BLaER1 treated with 17β-estradiol and CSF1 and Interleukin-3, amounts not matched to agents 10 nM and 100 nM (cell line): ENCODE results near the gene BUB3.
A peak's percentile ranks its signal among the peaks of the same experiment; 100 is the strongest.

ENCODE experiments used
- H3K27ac ChIP-seq, 11 experiments: shearing (Covaris generic); formaldehyde crosslinking; 2 replicates each; pipeline ENCODE4 v1.8.1; 2022
- H3K27me3 ChIP-seq, 11 experiments: shearing (Covaris generic); formaldehyde crosslinking; 2 replicates each; pipeline ENCODE4 v1.8.1; 2022
- H3K36me3 ChIP-seq, 11 experiments: shearing (Covaris generic); formaldehyde crosslinking; 2 replicates each; pipeline ENCODE4 v1.8.1; 2022
- H3K4me1 ChIP-seq, 10 experiments: shearing (Covaris generic); formaldehyde crosslinking; 2 replicates each; pipeline ENCODE4 v1.8.1; 2022
- H3K4me2 ChIP-seq, 11 experiments: shearing (Covaris generic); formaldehyde crosslinking; 2 replicates each; pipeline ENCODE4 v1.8.1; 2022
- H3K4me3 ChIP-seq, 10 experiments: shearing (Covaris generic); formaldehyde crosslinking; 2 replicates each; pipeline ENCODE4 v1.8.1; 2022
- H3K9ac ChIP-seq, 11 experiments: shearing (Covaris generic); formaldehyde crosslinking; 2 replicates each; pipeline ENCODE4 v1.8.1; 2022
- H3K9me3 ChIP-seq, 11 experiments: shearing (Covaris generic); formaldehyde crosslinking; replicated peaks in 1 of 11; 2 replicates each; pipeline ENCODE4 v1.8.1; 2022
- H4K20me1 ChIP-seq, 11 experiments: shearing (Covaris generic); formaldehyde crosslinking; 2 replicates each; pipeline ENCODE4 v1.8.1; 2022
- Cebpa-rat ChIP-seq, 11 experiments: shearing (Covaris generic); IDR thresholded peaks; 2 replicates each; pipeline ENCODE4 v1.8.1; 2022

Gene BUB3

DNA sequence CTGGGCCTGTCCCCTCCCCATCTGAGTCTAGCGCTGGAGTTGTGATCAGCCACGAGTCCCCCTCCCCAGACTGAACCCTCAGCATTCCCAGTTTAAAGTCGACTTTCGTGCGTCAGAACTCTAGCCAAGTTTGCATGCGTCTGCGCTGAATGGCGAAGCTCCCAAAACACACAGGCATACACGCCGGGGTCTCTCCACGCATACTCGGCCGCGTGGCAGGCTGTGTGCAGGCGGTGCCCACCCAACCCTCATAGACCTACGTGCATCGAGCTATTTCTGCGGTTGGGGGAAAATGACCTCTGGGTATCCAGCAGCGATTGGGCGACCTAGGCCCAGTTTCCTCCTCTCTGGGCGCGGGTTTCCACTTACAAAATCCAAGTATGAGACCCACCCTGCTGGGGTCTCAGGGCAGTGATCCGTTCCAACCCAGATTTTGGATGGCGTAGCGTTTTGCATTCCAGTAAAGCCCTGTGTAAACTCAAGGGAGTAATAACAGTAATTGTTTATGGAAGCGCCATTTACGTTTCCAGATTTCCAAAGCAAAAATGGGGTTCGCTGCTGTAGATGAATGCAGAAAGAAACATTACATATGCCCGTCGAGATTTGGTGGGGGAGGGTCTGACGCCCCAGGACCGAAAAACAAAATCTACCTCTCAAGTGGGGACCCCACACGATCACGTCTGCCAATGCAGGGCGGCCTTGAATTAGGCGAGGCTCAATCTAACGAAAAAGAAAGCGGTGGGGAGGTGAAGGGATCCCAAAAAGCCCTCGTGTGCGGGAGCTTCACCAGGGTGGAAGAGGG lies 20.5 kb upstream of the BUB3 start:
- Histone ChIP-seq H3K9ac (no peak overlapping the region), H3K9me3 (peaks cover 2 to 26% (median 13%) of the 10 kb centered on the region in 11 experiments; a peak in 19 of 22 replicates), H3K4me2 (peak overlapping the region; percentile 79 to 99 (median 94)), H3K27me3 (peaks cover 79 to 87% (median 83%) of the 10 kb centered on the region in 11 experiments), H3K36me3 (no peaks in the 10 kb centered on the region), H3K4me1 (peaks cover 24 to 51% (median 41%) of the 10 kb centered on the region in 10 experiments), H3K27ac (no peak overlapping the region), H4K20me1 (peaks cover 0 to 58% (median 36%) of the 10 kb centered on the region in 11 experiments; a peak in 19 of 22 replicates), H3K4me3 (peak overlapping the region in 9 of 10 experiments; percentile 40 to 61 (median 53); a peak in 17 of 20 replicates)
- TF ChIP-seq Cebpa-rat (IDR thresholded peaks at IDR 0.05), result no peak

DNA sequence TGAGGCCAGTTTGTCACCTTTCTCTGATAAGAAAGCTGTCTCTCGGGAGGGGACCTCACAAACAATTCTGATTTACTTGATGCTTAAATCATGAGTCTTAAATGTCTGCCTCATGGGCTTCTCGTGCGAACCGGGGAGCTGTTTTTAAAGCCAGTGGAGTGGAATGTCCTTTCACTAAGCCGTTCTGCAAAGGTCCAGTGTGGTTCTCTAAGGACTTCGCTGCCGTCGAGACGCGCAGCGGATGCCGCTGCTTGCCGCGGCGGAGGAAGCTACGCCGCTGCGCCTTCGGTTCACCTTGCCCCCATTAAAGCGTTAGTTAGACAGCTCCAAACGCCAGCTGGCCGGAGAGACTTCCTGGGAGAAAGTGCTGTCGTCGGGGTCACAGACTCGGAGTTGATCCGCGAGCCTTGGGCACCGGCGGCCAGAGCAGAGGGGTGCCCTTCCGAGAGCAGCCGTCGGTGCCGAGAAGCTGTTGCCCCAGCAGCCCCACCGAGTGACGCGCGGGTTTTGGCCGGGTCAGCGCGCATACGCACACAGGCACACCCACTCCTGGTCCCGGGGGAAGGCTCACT lies 19.8 kb upstream of the BUB3 start:
- Histone ChIP-seq H3K9ac (no peak overlapping the region), H3K4me1 (peaks cover 24 to 51% (median 41%) of the 10 kb centered on the region in 10 experiments), H3K36me3 (no peaks in the 10 kb centered on the region), H3K4me3 (peak overlapping the region in 8 of 10 experiments; percentile 51 to 72 (median 59); a peak in 8 of 20 replicates), H3K27ac (no peak overlapping the region), H3K4me2 (peak overlapping the region; percentile 78 to 95 (median 87); a peak in 17 of 22 replicates), H4K20me1 (peaks cover 0 to 65% (median 43%) of the 10 kb centered on the region in 11 experiments; a peak in 19 of 22 replicates), H3K27me3 (peaks cover 86 to 94% (median 89%) of the 10 kb centered on the region in 11 experiments), H3K9me3 (peaks cover 0 to 24% (median 12%) of the 10 kb centered on the region in 11 experiments; a peak in 17 of 22 replicates)
- TF ChIP-seq Cebpa-rat (IDR thresholded peaks at IDR 0.05), result no peak

DNA sequence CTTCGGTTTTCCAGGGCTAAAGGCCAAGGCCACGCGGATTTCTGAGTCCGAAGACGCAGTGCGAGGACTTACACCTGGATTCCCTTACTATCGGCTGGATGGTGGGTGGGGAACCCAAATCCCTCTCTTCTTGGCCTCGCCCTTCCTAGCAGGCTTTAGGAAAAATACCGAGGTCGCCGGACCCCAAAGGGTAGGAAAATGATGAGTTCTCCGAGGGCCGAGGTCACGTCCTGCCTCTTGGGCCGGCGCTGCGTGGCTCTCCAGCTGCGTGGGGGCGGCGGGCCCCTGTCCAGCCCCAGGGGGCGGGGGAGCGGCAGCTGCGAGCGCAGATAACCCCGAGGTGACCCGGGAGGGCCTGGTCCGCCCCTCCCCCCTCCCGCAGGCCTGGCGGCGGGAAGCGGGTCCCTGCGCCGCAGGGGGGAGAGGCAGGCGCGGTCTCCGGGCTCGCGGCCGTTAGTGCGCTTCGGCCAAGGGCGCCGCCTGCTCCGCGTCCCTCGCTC lies 19.2 kb upstream of the BUB3 start:
- Histone ChIP-seq H3K9ac (peak overlapping the region in 4 of 11 experiments; percentile 19 to 53 (median 42); a peak in 5 of 22 replicates), H3K27me3 (peaks cover 91 to 99% (median 95%) of the 10 kb centered on the region in 11 experiments), H3K27ac (no peak overlapping the region), H3K36me3 (no peaks in the 10 kb centered on the region), H3K4me1 (peaks cover 24 to 53% (median 43%) of the 10 kb centered on the region in 10 experiments), H4K20me1 (peaks cover 0 to 70% (median 48%) of the 10 kb centered on the region in 11 experiments; a peak in 19 of 22 replicates), H3K4me2 (peak overlapping the region; percentile 78 to 95 (median 87)), H3K9me3 (peaks cover 0 to 24% (median 12%) of the 10 kb centered on the region in 11 experiments; a peak in 17 of 22 replicates), H3K4me3 (peak overlapping the region; percentile 51 to 72 (median 57))
- TF ChIP-seq Cebpa-rat (IDR thresholded peaks at IDR 0.05), result no peak

DNA sequence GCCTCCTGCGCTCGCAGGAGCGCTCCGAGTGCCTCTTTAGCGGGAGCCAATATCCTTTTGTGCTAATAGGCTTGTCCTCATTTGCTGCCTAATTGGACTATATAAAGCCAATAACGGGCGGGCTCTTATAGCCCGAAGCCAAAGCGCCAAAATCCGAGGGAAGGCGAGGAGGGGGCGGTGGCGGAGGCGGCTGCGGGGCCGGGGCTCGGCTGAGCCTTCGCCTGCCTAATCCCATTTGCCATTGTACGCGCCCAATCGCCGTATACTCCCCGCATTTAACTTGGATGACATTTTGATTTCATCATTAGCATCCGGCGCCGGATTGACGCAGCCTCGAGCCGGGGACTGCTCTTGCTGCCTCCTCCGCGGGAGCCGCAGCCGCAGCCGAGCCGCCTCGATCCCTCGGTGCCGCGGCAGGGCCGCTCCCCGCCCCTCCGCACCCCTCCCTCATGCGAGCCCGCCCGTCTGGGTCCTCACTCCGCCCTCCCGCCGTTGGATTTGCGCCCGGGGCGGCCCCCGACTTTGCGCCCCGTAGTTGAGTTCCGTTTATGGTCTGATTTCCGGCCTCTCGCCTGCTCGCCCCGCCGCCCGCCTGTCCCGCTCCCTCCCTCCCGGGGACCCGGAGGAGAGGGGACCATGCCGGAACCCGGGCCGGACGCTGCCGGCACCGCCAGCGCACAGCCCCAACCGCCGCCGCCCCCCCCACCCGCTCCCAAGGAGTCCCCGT lies 18.6 kb upstream of the BUB3 start, which contains the start of gene HMX3:
Gene HMX3 (plus strand): TSS at position 556 of the 727 bp plus-strand sequence. CDS start 81 bp downstream, at position 637.
- peak within 1 kb of the TSS in 8 of 11 experiments; percentile 13 to 53 (median 36); a peak in 10 of 22 replicates for H3K9ac ChIP-seq
- H4K20me1 ChIP-seq, result peaks cover 0 to 76% (median 54%) of the 10 kb centered on the region in 11 experiments; a peak in 19 of 22 replicates

DNA sequence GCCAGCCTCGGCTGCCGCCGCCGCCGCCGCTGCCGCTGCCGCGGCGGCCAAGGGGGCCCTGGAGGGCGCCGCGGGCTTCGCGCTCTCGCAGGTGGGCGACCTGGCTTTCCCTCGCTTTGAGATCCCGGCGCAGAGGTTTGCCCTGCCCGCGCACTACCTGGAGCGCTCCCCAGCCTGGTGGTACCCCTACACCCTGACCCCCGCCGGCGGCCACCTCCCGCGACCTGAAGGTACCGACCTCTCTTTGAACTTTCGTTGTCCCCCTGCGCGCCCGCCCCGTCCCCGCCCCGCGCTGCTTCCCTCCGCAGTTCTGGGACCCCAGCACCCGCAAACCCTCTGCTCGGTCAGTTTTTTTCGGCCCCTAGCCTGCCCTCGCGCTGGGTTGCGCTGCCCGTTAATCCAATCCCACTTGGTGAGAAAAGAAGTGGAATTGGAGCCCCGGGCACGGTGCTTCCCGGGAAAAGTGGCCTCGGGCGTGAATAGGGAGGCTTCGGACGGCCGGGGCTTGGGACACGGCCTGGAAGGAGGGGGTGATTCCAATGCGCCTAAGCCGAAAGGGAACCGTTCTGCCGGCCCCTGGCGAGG lies 17.9 kb upstream of the BUB3 start:
- H3K9me3 ChIP-seq, result peaks cover 0 to 24% (median 12%) of the 10 kb centered on the region in 11 experiments; a peak in 17 of 22 replicates
- no peaks in the 10 kb centered on the region for H3K36me3 ChIP-seq
- H4K20me1 ChIP-seq, result peaks cover 0 to 84% (median 56%) of the 10 kb centered on the region in 11 experiments; a peak in 19 of 22 replicates
- peaks cover 26 to 58% (median 48%) of the 10 kb centered on the region in 10 experiments for H3K4me1 ChIP-seq
- H3K4me2 ChIP-seq, result peak overlapping the region; percentile 78 to 95 (median 87)
- H3K4me3 ChIP-seq, result peak overlapping the region; percentile 51 to 72 (median 57); a peak in 16 of 20 replicates
- H3K27ac ChIP-seq, result no peak overlapping the region
- no peak for TF ChIP-seq Cebpa-rat (IDR thresholded peaks at IDR 0.05)
- H3K9ac ChIP-seq, result peak overlapping the region in 1 of 11 experiments; percentile 46; a peak in 1 of 22 replicates
- peaks cover 100% of the 10 kb centered on the region in 11 experiments for H3K27me3 ChIP-seq

More for the DNA sequence above, 18.6 kb upstream of the BUB3 start, which contains the start of gene HMX3:
- no peak for TF ChIP-seq Cebpa-rat (IDR thresholded peaks at IDR 0.05)
- Histone ChIP-seq H3K4me1 (peaks cover 26 to 58% (median 48%) of the 10 kb centered on the region in 10 experiments), H3K27me3 (peaks cover 97 to 100% (median 100%) of the 10 kb centered on the region in 11 experiments), H3K27ac (no peak within 1 kb of the TSS), H3K4me3 (peak within 1 kb of the TSS; percentile 51 to 72 (median 57)), H3K4me2 (peak within 1 kb of the TSS; percentile 78 to 95 (median 87)), H3K9me3 (peaks cover 0 to 24% (median 12%) of the 10 kb centered on the region in 11 experiments; a peak in 17 of 22 replicates), H3K36me3 (no peaks in the 10 kb centered on the region)

- Histone ChIP-seq H4K20me1 (peaks cover 0 to 91% (median 56%) of the 10 kb centered on the region in 11 experiments; a peak in 19 of 22 replicates), H3K9ac (no peak overlapping the region), H3K4me3 (peak overlapping the region in 7 of 10 experiments; percentile 6 to 72 (median 13); a peak in 5 of 20 replicates), H3K36me3 (no peaks in the 10 kb centered on the region), H3K9me3 (peaks cover 0 to 24% (median 12%) of the 10 kb centered on the region in 11 experiments; a peak in 17 of 22 replicates), H3K4me1 (peaks cover 26 to 58% (median 48%) of the 10 kb centered on the region in 10 experiments), H3K4me2 (peak overlapping the region; percentile 78 to 95 (median 87); a peak in 12 of 22 replicates), H3K27me3 (peaks cover 100% of the 10 kb centered on the region in 11 experiments), H3K27ac (no peak overlapping the region)
- no peak for TF ChIP-seq Cebpa-rat (IDR thresholded peaks at IDR 0.05)
Observed at GRCh38 chr10:123136806-123137642, 17.2 kb upstream of the BUB3 start.

DNA sequence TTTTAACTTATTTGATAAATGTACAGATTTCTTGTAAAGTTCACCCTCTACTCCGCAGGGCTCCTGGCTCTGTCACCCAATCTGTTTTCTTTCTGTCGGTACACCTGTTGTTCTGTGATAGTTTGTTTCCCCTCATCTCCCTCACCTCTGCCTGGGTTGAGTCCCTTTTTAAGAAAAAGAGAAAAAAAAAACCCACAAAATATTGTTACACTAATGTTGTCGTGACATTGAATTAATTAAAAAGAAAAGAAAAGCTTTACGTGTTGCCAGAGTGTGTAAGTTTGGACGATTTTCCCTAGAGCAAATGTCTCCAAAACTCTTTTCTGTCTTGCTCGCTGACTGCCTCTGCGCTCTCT lies 15.1 kb upstream of the BUB3 start:
- H3K9me3 ChIP-seq, result peaks cover 0 to 39% (median 23%) of the 10 kb centered on the region in 11 experiments; a peak in 17 of 22 replicates
- no peak for TF ChIP-seq Cebpa-rat (IDR thresholded peaks at IDR 0.05)
- H4K20me1 ChIP-seq, result peaks cover 0 to 99% (median 64%) of the 10 kb centered on the region in 11 experiments; a peak in 19 of 22 replicates
- H3K4me3 ChIP-seq, result no peak overlapping the region; a peak in 1 of 20 replicates
- peaks cover 100% of the 10 kb centered on the region in 11 experiments for H3K27me3 ChIP-seq
- H3K36me3 ChIP-seq, result no peaks in the 10 kb centered on the region
- peaks cover 14 to 43% (median 35%) of the 10 kb centered on the region in 10 experiments; a peak in 19 of 20 replicates for H3K4me1 ChIP-seq
- peak overlapping the region in 3 of 11 experiments; percentile 54 to 69 (median 61); a peak in 7 of 22 replicates for H3K4me2 ChIP-seq
- H3K27ac ChIP-seq, result no peak overlapping the region
- no peak overlapping the region for H3K9ac ChIP-seq
